ENCODE measurements around the gene CCDC61. TPM values are rescaled to one million over a fixed set of nuclear protein-coding genes. Genes with fewer than 3 reads are reported as not detected.
A peak's percentile ranks its signal among the peaks of the same experiment; 100 is the strongest.

CCDC61 gene
- total RNA-seq, 1 donor: 3.6 TPM

- DNase-seq (ENCODE audit: insufficient read length, low spot score, missing footprints): peak; percentile 82
- Histone ChIP-seq H3K27ac (ENCODE audit: low read depth, low read length) (no peak overlapping the region), H3K4me1 (ENCODE audit: insufficient read depth, low read length) (no peaks in the 10 kb centered on the region), H3K36me3 (ENCODE audit: insufficient read depth, low read length) (no peaks in the 10 kb centered on the region), H3K79me2 (ENCODE audit: insufficient read depth, low read length) (no peaks in the 10 kb centered on the region), H4K20me1 (ENCODE audit: insufficient read depth, low read length) (no peaks in the 10 kb centered on the region), H2AFZ (ENCODE audit: low read length) (no peak overlapping the region), H3K4me2 (ENCODE audit: insufficient read depth, low read length) (no peak overlapping the region), H3K9me3 (ENCODE audit: low read depth, low read length) (no peaks in the 10 kb centered on the region), H3K4me3 (ENCODE audit: insufficient read depth, low read length) (no peak overlapping the region), H3K27me3 (ENCODE audit: insufficient read depth, low read length) (peaks cover 4% of the 10 kb centered on the region)
- no peak for TF ChIP-seq CTCF (IDR thresholded peaks at IDR 0.05; ENCODE audit: extremely low read depth, low read depth, low read length)
Measured at GRCh38 chr19:45981350-45981749, 13.9 kb upstream of the CCDC61 start.

- H4K20me1 ChIP-seq (ENCODE audit: insufficient read depth, low read length): no peaks in the 10 kb centered on the region
- no peak for TF ChIP-seq CTCF (IDR thresholded peaks at IDR 0.05; ENCODE audit: extremely low read depth, low read depth, low read length)
- H3K4me3 ChIP-seq (ENCODE audit: insufficient read depth, low read length): no peak overlapping the region
- no peak overlapping the region for H3K27ac ChIP-seq (ENCODE audit: low read depth, low read length)
- H2AFZ ChIP-seq (ENCODE audit: low read length): no peak overlapping the region
- no peak for DNase-seq (ENCODE audit: insufficient read length, low spot score, missing footprints)
- no peaks in the 10 kb centered on the region for H3K4me1 ChIP-seq (ENCODE audit: insufficient read depth, low read length)
- H3K36me3 ChIP-seq (ENCODE audit: insufficient read depth, low read length): no peaks in the 10 kb centered on the region
- H3K27me3 ChIP-seq (ENCODE audit: insufficient read depth, low read length): peaks cover 8% of the 10 kb centered on the region
- no peaks in the 10 kb centered on the region for H3K79me2 ChIP-seq (ENCODE audit: insufficient read depth, low read length)
- H3K4me2 ChIP-seq (ENCODE audit: insufficient read depth, low read length): no peak overlapping the region
- no peaks in the 10 kb centered on the region for H3K9me3 ChIP-seq (ENCODE audit: low read depth, low read length)
Measured at GRCh38 chr19:45985321-45985720, 9.9 kb upstream of the CCDC61 start.

- Histone ChIP-seq H3K4me2 (ENCODE audit: insufficient read depth, low read length) (no peak overlapping the region), H3K27me3 (ENCODE audit: insufficient read depth, low read length) (peaks cover 8% of the 10 kb centered on the region), H3K4me3 (ENCODE audit: insufficient read depth, low read length) (no peak overlapping the region), H3K27ac (ENCODE audit: low read depth, low read length) (no peak overlapping the region), H3K4me1 (ENCODE audit: insufficient read depth, low read length) (peaks cover 7% of the 10 kb centered on the region), H3K36me3 (ENCODE audit: insufficient read depth, low read length) (no peaks in the 10 kb centered on the region), H4K20me1 (ENCODE audit: insufficient read depth, low read length) (no peaks in the 10 kb centered on the region), H3K79me2 (ENCODE audit: insufficient read depth, low read length) (no peaks in the 10 kb centered on the region), H2AFZ (ENCODE audit: low read length) (no peak overlapping the region), H3K9me3 (ENCODE audit: low read depth, low read length) (no peaks in the 10 kb centered on the region)
- DNase-seq (ENCODE audit: insufficient read length, low spot score, missing footprints): no peak
- TF ChIP-seq CTCF (IDR thresholded peaks at IDR 0.05; ENCODE audit: extremely low read depth, low read depth, low read length): no peak
Measured at GRCh38 chr19:45990113-45990728, 5.0 kb upstream of the CCDC61 start.

- H3K4me3 ChIP-seq (ENCODE audit: insufficient read depth, low read length): peak overlapping the region; percentile 83
- H2AFZ ChIP-seq (ENCODE audit: low read length): peak overlapping the region; percentile 86
- peak overlapping the region; percentile 82 for H3K4me2 ChIP-seq (ENCODE audit: insufficient read depth, low read length)
- TF ChIP-seq CTCF (IDR thresholded peaks at IDR 0.05; ENCODE audit: extremely low read depth, low read depth, low read length): no peak
- peaks cover 4% of the 10 kb centered on the region for H3K36me3 ChIP-seq (ENCODE audit: insufficient read depth, low read length)
- no peaks in the 10 kb centered on the region for H3K9me3 ChIP-seq (ENCODE audit: low read depth, low read length)
- H4K20me1 ChIP-seq (ENCODE audit: insufficient read depth, low read length): peaks cover 15% of the 10 kb centered on the region
- H3K27ac ChIP-seq (ENCODE audit: low read depth, low read length): peak overlapping the region; percentile 49
- DNase-seq (ENCODE audit: insufficient read length, low spot score, missing footprints): no peak
- peaks cover 19% of the 10 kb centered on the region for H3K79me2 ChIP-seq (ENCODE audit: insufficient read depth, low read length)
- peaks cover 3% of the 10 kb centered on the region for H3K27me3 ChIP-seq (ENCODE audit: insufficient read depth, low read length)
- peaks cover 14% of the 10 kb centered on the region for H3K4me1 ChIP-seq (ENCODE audit: insufficient read depth, low read length)
Measured at GRCh38 chr19:45994456-45994997, 740 bp upstream of the CCDC61 start.
